AG04450 (cell line): ENCODE measurements around the gene FHIT. TPM values are rescaled to one million over a fixed set of nuclear protein-coding genes. Genes with fewer than 3 reads are reported as not detected.

Experiments used
- CTCF ChIA-PET: fragments of 300-600, 350-600 bp; formaldehyde crosslinking; extraction: SDS; loops from one replicate; lab custom pipeline; 2022; ENCODE audit warnings: antibody characterized with exemption, inconsistent platforms; lab: Charles Lee
- POLR2A ChIA-PET: fragments of 350-600 bp; formaldehyde crosslinking; extraction: SDS; loops from one replicate; lab custom pipeline; 2021; ENCODE audit warnings: antibody characterized with exemption, inconsistent platforms; lab: Yijun Ruan, JAX
- DNase-seq: peaks from one replicate; pipeline ENCODE4 v3.0.0-alpha.2; 2011; ENCODE audit warnings: low read depth, low spot score
- H3K27ac ChIP-seq: one replicate; pipeline ENCODE4 v1.5.1; 2012; ENCODE audit warnings: low read depth, low read length, control low read depth
- H3K27me3 ChIP-seq: one replicate; pipeline ENCODE4 v1.6.0; 2012; ENCODE audit warnings: low read length; ENCODE audit not compliant: control insufficient read depth, insufficient read depth
- H3K4me3 ChIP-seq: 2 replicates; pipeline ENCODE4 v1.5.1; 2011; ENCODE audit warnings: mild to moderate bottlenecking, low read depth, low read length, control low read depth
- H3K9me3 ChIP-seq: 2 replicates; pipeline ENCODE4 v1.5.1; 2012; ENCODE audit warnings: low read length; ENCODE audit not compliant: control insufficient read depth, insufficient read depth
- polyA plus RNA-seq: library from polyadenylated mRNA; depleted of rRNA; stranded (reverse); fragments of >200 nt; gene quantifications from 2 replicates; pipeline ENCODE4 v1.2.3, GENCODE V29; 2011
- TF ChIP-seq, protein P1 (sequence below): IDR thresholded peaks from 2 replicates; pipeline ENCODE4 v1.5.1; 2011; ENCODE audit warnings: low read depth, low read length, control low read depth, inconsistent platforms

FHIT gene
- polyA plus RNA-seq, 1 experiment = 0.17 TPM

DNA sequence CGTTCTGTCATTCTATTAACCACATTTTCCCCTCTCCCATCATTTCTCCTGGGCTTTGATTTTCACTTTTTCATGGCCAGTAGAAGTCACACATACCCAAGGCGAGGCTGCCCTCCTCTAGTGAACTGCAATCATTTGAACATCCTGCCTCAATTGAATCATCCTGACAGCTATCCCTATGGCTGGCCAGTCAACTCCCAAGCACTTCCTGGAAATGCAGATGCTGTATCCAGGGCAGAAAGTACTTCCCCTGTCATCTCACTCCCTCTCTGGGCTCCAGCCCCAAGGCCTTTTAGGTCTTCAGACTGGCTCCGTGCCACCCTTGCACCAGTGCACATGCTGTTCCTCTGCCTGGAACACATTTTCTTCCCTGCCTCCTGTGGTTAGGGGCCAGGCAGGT, 1463.1 kb downstream of the FHIT start:
- no peak overlapping the region for H3K4me3 ChIP-seq
- H3K9me3 ChIP-seq = no peaks in the 10 kb centered on the region
- no peak for DNase-seq
- TF ChIP-seq, protein P1, sequence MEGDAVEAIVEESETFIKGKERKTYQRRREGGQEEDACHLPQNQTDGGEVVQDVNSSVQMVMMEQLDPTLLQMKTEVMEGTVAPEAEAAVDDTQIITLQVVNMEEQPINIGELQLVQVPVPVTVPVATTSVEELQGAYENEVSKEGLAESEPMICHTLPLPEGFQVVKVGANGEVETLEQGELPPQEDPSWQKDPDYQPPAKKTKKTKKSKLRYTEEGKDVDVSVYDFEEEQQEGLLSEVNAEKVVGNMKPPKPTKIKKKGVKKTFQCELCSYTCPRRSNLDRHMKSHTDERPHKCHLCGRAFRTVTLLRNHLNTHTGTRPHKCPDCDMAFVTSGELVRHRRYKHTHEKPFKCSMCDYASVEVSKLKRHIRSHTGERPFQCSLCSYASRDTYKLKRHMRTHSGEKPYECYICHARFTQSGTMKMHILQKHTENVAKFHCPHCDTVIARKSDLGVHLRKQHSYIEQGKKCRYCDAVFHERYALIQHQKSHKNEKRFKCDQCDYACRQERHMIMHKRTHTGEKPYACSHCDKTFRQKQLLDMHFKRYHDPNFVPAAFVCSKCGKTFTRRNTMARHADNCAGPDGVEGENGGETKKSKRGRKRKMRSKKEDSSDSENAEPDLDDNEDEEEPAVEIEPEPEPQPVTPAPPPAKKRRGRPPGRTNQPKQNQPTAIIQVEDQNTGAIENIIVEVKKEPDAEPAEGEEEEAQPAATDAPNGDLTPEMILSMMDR = no peak
- CTCF ChIA-PET = no interaction called here
- no peak overlapping the region for H3K27ac ChIP-seq
- no peaks in the 10 kb centered on the region for H3K27me3 ChIP-seq
- POLR2A ChIA-PET = no interaction called here

DNA sequence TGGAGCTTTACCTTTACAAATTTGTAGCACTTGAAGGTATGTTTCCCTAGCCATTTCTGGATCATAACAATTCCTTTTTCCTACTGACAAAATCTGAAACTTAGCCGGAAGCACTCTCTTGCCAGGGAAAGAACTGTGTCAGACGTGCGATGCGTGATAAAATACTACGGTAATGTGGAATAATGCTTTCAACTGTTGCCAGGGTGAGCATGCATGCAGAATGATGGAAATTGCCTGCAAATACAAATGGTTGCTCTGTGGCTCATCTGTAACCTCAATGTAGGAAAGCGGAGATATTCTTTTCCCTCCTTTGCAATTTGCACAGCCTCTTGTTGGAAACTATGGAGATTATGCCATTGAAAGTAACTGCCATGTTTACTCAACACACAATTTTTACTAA, 1464.9 kb downstream of the FHIT start:
- CTCF ChIA-PET = no interaction called here
- Histone ChIP-seq H3K4me3 (no peak overlapping the region), H3K9me3 (no peaks in the 10 kb centered on the region), H3K27me3 (no peaks in the 10 kb centered on the region), H3K27ac (no peak overlapping the region)
- TF ChIP-seq, protein P1 = no peak
- POLR2A ChIA-PET = no interaction called here
- DNase-seq = no peak

DNA sequence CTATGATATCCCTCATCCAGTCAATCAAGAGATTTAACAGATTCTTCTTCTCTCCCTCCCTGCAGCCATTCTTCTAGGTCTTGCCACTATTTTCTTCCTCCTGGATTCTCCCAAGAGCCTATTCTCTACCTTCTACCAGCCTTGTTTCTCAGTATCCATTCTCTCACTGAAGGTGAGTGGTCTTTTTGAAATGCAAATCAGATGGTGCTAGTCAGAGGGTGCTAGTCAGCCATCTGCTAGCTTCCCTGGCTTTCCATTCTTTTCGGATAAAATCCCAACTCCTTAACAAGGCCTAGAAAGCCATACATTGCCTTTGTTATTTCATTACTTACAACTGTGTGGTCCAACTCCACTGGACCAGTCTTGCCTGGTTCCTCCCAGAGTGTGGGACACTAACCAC, 1467.1 kb downstream of the FHIT start:
- Histone ChIP-seq H3K9me3 (no peaks in the 10 kb centered on the region), H3K27me3 (no peaks in the 10 kb centered on the region), H3K4me3 (no peak overlapping the region), H3K27ac (no peak overlapping the region)
- no peak for DNase-seq
- TF ChIP-seq, protein P1 = no peak
- ChIA-PET POLR2A (no interaction called here), CTCF (no interaction called here)

DNA sequence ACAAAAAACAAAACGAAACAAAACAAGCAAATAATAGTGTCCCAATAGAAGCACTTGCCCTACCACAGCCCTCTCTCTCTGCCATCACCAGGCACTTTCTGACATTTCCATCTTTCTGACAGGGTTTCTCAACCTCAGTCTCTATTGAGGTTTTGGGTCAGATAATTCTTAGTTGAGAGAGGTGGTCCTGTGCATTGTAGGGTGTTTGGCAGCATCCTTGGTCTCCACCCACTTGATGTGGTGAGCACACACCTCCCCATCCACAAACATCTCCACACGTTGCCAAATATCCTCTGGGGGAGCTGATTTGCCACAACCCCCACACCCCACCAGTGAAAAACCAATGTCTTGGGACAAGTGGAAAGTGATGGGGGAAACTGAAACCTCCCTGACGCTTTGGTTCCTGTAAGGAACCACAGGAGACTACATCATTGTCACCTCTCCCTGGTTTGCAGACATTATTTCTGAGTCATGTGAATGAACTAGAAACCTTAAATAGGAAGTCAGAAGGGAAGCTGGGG, 1467.7 kb downstream of the FHIT start:
- no peaks in the 10 kb centered on the region for H3K9me3 ChIP-seq
- no peak overlapping the region for H3K4me3 ChIP-seq
- DNase-seq = no peak
- ChIA-PET POLR2A (no interaction called here), CTCF (interaction anchor here (1.6 kb wide), 1 partner anchor 26 kb away, joined by 5 read pairs; no protein-coding TSS in a partner anchor)
- no peak overlapping the region for H3K27ac ChIP-seq
- TF ChIP-seq, protein P1 = no peak
- no peaks in the 10 kb centered on the region for H3K27me3 ChIP-seq

DNA sequence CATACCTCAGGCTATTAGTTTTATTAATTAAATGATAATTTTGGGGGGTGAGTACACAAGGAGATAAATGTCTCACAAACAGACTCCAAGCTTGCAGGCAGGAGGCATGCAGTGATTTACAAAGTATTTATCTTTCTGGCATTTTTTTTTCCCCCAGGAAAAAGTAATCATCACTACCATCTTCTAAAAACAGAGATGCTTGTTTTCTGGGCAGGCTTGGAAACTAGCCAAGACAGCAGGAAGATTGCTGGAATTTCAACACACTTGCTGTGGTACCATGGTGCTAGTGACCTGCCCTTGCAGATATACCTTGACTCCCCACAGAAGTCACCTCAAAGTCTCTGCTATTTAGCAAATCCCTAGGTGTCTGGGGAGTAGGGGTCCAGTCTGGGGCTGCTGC, 1468.6 kb downstream of the FHIT start:
- no peak overlapping the region for H3K4me3 ChIP-seq
- H3K27ac ChIP-seq = no peak overlapping the region
- ChIA-PET CTCF (interaction anchor here (1.6 kb wide), 1 partner anchor 27 kb away, joined by 5 read pairs; no protein-coding TSS in a partner anchor), POLR2A (no interaction called here)
- TF ChIP-seq, protein P1 = no peak
- no peak for DNase-seq
- no peaks in the 10 kb centered on the region for H3K9me3 ChIP-seq
- no peaks in the 10 kb centered on the region for H3K27me3 ChIP-seq
